Neural cell (in vitro differentiated cells): ENCODE measurements around the gene SLC35A2. TPM values are rescaled to one million over a fixed set of nuclear protein-coding genes. Genes with fewer than 3 reads are reported as not detected.
"Not testable (repeated sequence)": the region's sequence is repeated elsewhere in the genome, so short reads cannot be mapped to it uniquely, and the experiment has no call there.

Experiments
- H2AFZ ChIP-seq: fragments of 200-600, 300-800 bp; sonication (generic), shearing (Covaris generic); 2 replicates; pipeline ENCODE4 v1.6.0; 2014; ENCODE audit warnings: low read depth, mild to moderate bottlenecking, antibody characterized with exemption, low read length, moderate library complexity
- H3F3A ChIP-seq: fragments of 200-600 bp; shearing (Covaris generic); 2 replicates; pipeline ENCODE4 v1.6.1; 2016; ENCODE audit warnings: mild to moderate bottlenecking, moderate library complexity, mixed read lengths, antibody characterized with exemption, low read length; ENCODE audit not compliant: insufficient read depth, poor library complexity, severe bottlenecking
- H3K27ac ChIP-seq: fragments of 200-600, 300-800 bp; sonication (generic), shearing (Covaris generic); 2 replicates; pipeline ENCODE4 v1.5.1; 2014; ENCODE audit warnings: mild to moderate bottlenecking, low read length, moderate library complexity
- H3K27me3 ChIP-seq: fragments of 300-800, 200-600 bp; sonication (generic), shearing (Covaris generic); 2 replicates; pipeline ENCODE4 v1.6.0; 2014; ENCODE audit warnings: mild to moderate bottlenecking, low read depth, low read length, moderate library complexity; ENCODE audit not compliant: insufficient read depth
- H3K36me3 ChIP-seq: fragments of 300-800, 200-600 bp; sonication (generic), shearing (Covaris generic); 2 replicates; pipeline ENCODE4 v1.5.1; 2014; ENCODE audit warnings: mild to moderate bottlenecking, antibody characterized with exemption, low read length, moderate library complexity; ENCODE audit not compliant: insufficient read depth
- H3K4me2 ChIP-seq: fragments of 300-800, 200-600 bp; sonication (generic), shearing (Covaris generic); 2 replicates; pipeline ENCODE4 v1.6.0; 2014; ENCODE audit warnings: mild to moderate bottlenecking, low read length
- H3K4me3 ChIP-seq: fragments of 300-800, 200-600 bp; sonication (generic), shearing (Covaris generic); 2 replicates; pipeline ENCODE4 v1.5.1; 2014; ENCODE audit warnings: mild to moderate bottlenecking, low read length, moderate library complexity
- H3K79me2 ChIP-seq: fragments of 200-600 bp; shearing (Covaris generic); replicated peaks from 2 replicates; pipeline ENCODE4 v1.6.0; 2014; ENCODE audit warnings: mild to moderate bottlenecking, low read length, moderate library complexity; ENCODE audit not compliant: insufficient read depth
- H3K9ac ChIP-seq: fragments of 300-800, 200-600 bp; sonication (generic), shearing (Covaris generic); 2 replicates; pipeline ENCODE4 v1.6.1; 2016; ENCODE audit warnings: mild to moderate bottlenecking, low read length, mixed read lengths
- H3K9me2 ChIP-seq: fragments of 200-600 bp; shearing (Covaris generic); 2 replicates; pipeline ENCODE4 v1.6.1; 2016; ENCODE audit warnings: mild to moderate bottlenecking, low read length, mixed read lengths; ENCODE audit not compliant: insufficient read depth
- H3K9me3 ChIP-seq: fragments of 200-600, 300-800 bp; sonication (generic), shearing (Covaris generic); 2 replicates; pipeline ENCODE4 v1.6.1; 2016; ENCODE audit warnings: mild to moderate bottlenecking, mixed run types, low read length, moderate library complexity, mixed read lengths
- H4K20me1 ChIP-seq: fragments of 200-600 bp; shearing (Covaris generic); 2 replicates; pipeline ENCODE4 v1.6.1; 2016; ENCODE audit warnings: mild to moderate bottlenecking, mixed run types; ENCODE audit not compliant: insufficient read depth
- EP300 ChIP-seq: fragments of 450-650 bp; conservative IDR thresholded peaks from 2 replicates; pipeline ENCODE4 v1.6.1; 2014; ENCODE audit warnings: antibody characterized with exemption, mild to moderate bottlenecking, moderate library complexity; ENCODE audit not compliant: poor library complexity, severe bottlenecking
- EZH2 ChIP-seq: fragments of 200-600, 300-800 bp; shearing (Covaris generic), sonication (generic); IDR thresholded peaks from 2 replicates; pipeline ENCODE4 v1.6.1; 2014; ENCODE audit warnings: antibody characterized with exemption, low read length, borderline replicate concordance, mild to moderate bottlenecking; ENCODE audit not compliant: insufficient read depth, poor library complexity, severe bottlenecking
- MXI1 ChIP-seq: fragments of 450-650 bp; conservative IDR thresholded peaks from 2 replicates; pipeline ENCODE4 v1.6.1; 2014; ENCODE audit warnings: antibody characterized with exemption, mild to moderate bottlenecking; ENCODE audit not compliant: poor library complexity, severe bottlenecking
- POLR2AphosphoS5 ChIP-seq: IDR thresholded peaks from 2 replicates; pipeline ENCODE4 v1.6.1; 2012
- RAD21 ChIP-seq: fragments of 450-650 bp; conservative IDR thresholded peaks from 2 replicates; pipeline ENCODE4 v1.6.1; 2014; ENCODE audit warnings: antibody characterized with exemption, mild to moderate bottlenecking, moderate library complexity
- SMC3 ChIP-seq: fragments of 450-650 bp; conservative IDR thresholded peaks from 2 replicates; pipeline ENCODE4 v1.6.1; 2014; ENCODE audit warnings: antibody characterized with exemption, mild to moderate bottlenecking, moderate library complexity; ENCODE audit not compliant: poor library complexity
- TAF1 ChIP-seq: IDR thresholded peaks from 2 replicates; pipeline ENCODE4 v1.6.1; 2012; ENCODE audit warnings: low read depth
- polyA plus RNA-seq: library from polyadenylated mRNA; depleted of rRNA; stranded (reverse); fragments of >200 nt; gene quantifications from 2 replicates; pipeline ENCODE4 v1.2.3, GENCODE V29; 2014
- TF ChIP-seq, protein P1 (sequence below): fragments of 450-650 bp; IDR thresholded peaks from 2 replicates; pipeline ENCODE4 v1.5.1; 2014; ENCODE audit warnings: antibody characterized with exemption, mild to moderate bottlenecking, moderate library complexity; ENCODE audit not compliant: poor library complexity, severe bottlenecking
- TF ChIP-seq, protein P2 (sequence below): IDR thresholded peaks from 2 replicates; pipeline ENCODE4 v1.6.1; 2012; ENCODE audit warnings: borderline replicate concordance

The SLC35A2 gene
- polyA plus RNA-seq, 1 donor from 2014 or later = 20.7 TPM

DNA sequence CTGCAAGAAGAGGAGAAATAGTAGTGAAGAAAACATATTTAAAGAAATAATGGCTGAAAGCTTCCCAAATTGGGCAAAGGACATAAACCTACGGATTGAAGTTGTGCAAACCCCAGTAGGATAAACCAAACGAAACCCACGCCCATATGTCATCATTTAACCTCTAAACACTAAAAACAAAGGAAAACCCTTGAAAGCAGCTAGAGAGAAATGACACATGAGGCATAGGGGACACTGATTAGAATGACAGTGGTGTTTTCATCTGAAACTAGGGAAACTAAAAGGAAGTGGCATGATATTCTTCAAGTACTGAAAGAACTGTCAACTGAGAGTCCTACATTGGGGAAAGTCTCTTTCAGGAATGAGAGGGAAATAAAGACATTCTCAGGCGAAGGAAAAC, 34.5 kb downstream of the SLC35A2 start:
- H3K4me2 ChIP-seq, H3K4me3 ChIP-seq, H3F3A ChIP-seq, H3K27ac ChIP-seq, H3K36me3 ChIP-seq, H4K20me1 ChIP-seq, H3K27me3 ChIP-seq, H3K79me2 ChIP-seq, H2AFZ ChIP-seq, H3K9ac ChIP-seq, H3K9me2 ChIP-seq, H3K9me3 ChIP-seq: not testable (repeated sequence)

DNA sequence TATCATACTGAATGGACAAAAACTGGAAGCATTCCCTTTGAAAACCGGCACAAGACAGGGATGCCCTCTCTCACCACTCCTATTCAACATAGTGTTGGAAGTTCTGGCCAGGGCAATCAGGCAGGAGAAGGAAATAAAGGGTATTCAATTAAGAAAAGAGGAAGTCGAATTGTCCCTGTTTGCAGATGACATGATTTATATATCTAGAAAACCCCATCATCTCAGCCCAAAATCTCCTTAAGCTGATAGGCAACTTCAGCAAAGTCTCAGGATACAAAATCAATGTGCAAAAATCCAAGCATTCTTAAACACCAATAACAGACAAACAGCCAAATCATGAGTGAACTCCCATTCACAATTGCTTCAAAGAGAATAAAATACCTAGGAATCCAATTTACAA, 39.4 kb downstream of the SLC35A2 start:
- not testable (repeated sequence) for H2AFZ ChIP-seq, H3K9me3 ChIP-seq, H3K79me2 ChIP-seq, H3K27me3 ChIP-seq, H3K36me3 ChIP-seq, H3K4me3 ChIP-seq, H3F3A ChIP-seq, H3K9me2 ChIP-seq, H3K4me2 ChIP-seq, H4K20me1 ChIP-seq, H3K27ac ChIP-seq, H3K9ac ChIP-seq

DNA sequence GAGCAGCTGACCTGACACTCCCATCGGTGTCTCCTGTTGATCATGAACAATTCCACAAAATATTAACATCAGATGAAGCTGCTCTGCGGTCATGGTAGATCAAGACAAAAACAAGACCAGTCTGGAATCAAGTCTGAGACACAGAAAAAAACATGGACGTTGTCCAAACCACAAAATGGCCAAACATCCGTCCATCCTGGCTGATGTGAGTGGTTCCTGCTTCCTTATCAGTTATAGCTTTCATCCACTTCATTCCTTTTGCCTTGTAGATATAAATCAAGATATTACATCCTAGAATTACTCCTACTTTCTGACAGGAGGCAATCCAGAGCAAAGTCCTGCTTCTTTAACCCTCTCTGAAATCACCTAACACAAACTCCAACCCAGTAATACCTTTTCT, 47.2 kb downstream of the SLC35A2 start:
- H3K9me2 ChIP-seq = no peaks in the 10 kb centered on the region
- TF ChIP-seq, protein P1, sequence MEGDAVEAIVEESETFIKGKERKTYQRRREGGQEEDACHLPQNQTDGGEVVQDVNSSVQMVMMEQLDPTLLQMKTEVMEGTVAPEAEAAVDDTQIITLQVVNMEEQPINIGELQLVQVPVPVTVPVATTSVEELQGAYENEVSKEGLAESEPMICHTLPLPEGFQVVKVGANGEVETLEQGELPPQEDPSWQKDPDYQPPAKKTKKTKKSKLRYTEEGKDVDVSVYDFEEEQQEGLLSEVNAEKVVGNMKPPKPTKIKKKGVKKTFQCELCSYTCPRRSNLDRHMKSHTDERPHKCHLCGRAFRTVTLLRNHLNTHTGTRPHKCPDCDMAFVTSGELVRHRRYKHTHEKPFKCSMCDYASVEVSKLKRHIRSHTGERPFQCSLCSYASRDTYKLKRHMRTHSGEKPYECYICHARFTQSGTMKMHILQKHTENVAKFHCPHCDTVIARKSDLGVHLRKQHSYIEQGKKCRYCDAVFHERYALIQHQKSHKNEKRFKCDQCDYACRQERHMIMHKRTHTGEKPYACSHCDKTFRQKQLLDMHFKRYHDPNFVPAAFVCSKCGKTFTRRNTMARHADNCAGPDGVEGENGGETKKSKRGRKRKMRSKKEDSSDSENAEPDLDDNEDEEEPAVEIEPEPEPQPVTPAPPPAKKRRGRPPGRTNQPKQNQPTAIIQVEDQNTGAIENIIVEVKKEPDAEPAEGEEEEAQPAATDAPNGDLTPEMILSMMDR = no peak
- TF ChIP-seq EZH2 (no peak), RAD21 (no peak), POLR2AphosphoS5 (no peak), EP300 (no peak), MXI1 (no peak), SMC3 (no peak), TAF1 (no peak)
- TF ChIP-seq, protein P2, sequence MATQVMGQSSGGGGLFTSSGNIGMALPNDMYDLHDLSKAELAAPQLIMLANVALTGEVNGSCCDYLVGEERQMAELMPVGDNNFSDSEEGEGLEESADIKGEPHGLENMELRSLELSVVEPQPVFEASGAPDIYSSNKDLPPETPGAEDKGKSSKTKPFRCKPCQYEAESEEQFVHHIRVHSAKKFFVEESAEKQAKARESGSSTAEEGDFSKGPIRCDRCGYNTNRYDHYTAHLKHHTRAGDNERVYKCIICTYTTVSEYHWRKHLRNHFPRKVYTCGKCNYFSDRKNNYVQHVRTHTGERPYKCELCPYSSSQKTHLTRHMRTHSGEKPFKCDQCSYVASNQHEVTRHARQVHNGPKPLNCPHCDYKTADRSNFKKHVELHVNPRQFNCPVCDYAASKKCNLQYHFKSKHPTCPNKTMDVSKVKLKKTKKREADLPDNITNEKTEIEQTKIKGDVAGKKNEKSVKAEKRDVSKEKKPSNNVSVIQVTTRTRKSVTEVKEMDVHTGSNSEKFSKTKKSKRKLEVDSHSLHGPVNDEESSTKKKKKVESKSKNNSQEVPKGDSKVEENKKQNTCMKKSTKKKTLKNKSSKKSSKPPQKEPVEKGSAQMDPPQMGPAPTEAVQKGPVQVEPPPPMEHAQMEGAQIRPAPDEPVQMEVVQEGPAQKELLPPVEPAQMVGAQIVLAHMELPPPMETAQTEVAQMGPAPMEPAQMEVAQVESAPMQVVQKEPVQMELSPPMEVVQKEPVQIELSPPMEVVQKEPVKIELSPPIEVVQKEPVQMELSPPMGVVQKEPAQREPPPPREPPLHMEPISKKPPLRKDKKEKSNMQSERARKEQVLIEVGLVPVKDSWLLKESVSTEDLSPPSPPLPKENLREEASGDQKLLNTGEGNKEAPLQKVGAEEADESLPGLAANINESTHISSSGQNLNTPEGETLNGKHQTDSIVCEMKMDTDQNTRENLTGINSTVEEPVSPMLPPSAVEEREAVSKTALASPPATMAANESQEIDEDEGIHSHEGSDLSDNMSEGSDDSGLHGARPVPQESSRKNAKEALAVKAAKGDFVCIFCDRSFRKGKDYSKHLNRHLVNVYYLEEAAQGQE = no peak

More for the DNA sequence above, 47.2 kb downstream of the SLC35A2 start:
- H2AFZ ChIP-seq = no peak overlapping the region
- no peaks in the 10 kb centered on the region for H3K9me3 ChIP-seq
- H3K27me3 ChIP-seq = no peaks in the 10 kb centered on the region
- H3K9ac ChIP-seq = no peak overlapping the region
- H4K20me1 ChIP-seq = no peaks in the 10 kb centered on the region
- H3K27ac ChIP-seq = no peak overlapping the region
- H3K4me2 ChIP-seq = no peak overlapping the region
- H3K36me3 ChIP-seq = no peaks in the 10 kb centered on the region
- no peaks in the 10 kb centered on the region for H3K79me2 ChIP-seq
- no peak overlapping the region for H3K4me3 ChIP-seq
- no peaks in the 10 kb centered on the region for H3F3A ChIP-seq
